Stimulated activated CD4-positive, alpha-beta T cell treated with anti-CD3 and anti-CD28 coated beads, TNF-alpha, amount 100 ng/mL, for 48 hours (primary cell): ENCODE measurements around the gene ETFA.

Experiments
- DNase-seq, 3 donors: peaks; one replicate each; pipeline ENCODE4 v3.0.0-alpha.2; 2020; ENCODE audit warnings: low read depth in 3 of 3

ETFA gene

DNA sequence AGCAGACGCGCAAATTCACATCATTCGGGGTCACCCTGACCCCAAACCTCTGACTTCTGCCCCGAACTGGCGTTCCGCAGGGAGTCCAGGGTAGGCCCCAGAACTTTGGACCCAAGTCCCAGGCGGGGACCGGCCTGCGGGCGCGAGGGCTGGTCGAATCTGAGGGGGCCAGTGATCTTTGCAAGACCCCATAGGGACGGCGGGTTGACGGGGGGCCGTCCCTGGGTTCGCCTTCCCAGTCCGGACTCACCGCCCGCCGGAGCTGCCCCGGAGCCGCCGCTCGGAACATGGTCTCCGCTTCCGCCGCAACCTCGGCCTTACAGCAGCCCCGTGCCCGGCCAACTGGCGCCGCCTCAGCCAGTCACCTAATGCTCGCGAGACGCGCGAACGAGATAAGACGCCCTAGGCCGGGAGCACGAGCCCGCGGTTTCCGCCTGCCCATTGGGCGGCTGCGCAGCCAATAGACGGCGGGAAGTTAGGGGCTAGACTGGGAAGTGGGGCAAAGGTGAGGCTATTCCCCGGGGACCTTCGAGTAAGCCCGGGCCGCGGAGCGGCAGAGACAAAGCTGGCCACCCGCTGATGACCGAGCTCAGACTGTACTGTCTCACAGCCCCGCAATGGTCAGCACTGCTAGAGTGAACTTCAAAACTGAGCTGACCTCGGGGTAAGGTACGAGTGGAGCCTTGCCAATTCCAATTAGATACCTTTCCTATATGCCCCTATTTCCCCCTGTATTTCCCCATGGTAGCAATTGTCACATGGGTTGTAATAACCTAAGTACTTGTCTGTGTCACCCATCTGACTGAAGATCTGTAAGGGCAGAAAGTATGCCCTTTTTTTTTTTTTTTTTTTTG, at the start of gene ETFA:
ETFA (minus strand) TSS at position 370 of the 854 bp plus-strand sequence; CDS start at position 289, 81 bp downstream.
- peak; percentile 89 to 93 (median 91) for DNase-seq

DNA sequence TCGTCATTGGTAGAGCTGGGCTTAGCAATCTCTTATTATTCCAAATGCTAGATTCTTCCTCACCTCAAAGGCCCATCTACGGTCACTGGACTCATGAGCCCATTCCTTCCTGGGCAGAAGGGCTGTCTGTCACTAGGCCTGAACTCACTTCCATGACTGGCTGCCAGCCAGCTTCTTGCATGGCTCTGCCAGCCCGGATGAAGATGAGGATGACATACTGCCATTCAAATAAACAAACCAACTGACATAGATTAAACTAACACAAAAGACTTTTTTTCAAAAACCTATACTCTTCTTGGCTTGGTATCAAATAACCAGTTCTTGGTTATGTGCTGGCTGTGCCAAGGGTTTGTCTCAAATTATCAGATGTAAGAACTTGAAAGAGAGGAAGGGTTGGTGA, 49.1 kb upstream of the ETFA start:
- no peak for DNase-seq

DNA sequence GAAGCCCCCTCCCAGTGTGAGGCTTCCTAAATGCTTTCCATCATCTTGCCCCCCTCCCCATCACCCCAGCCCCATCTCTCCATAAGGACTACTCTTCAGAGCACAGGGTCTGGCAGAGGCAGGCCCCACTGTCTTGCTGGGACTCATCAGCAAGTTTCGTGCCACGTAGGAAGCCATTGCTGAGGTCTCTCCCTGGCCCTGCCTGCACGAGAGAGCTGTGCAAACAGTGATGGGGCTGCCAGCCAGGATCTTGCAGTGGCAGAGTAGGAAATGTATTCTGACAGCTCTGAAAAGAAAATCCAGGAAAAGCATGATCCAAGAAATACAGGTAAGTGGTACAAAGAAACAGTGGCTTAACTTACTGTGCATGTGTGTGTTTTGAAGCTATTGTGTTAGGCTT, 47.9 kb upstream of the ETFA start:
- DNase-seq = no peak

DNA sequence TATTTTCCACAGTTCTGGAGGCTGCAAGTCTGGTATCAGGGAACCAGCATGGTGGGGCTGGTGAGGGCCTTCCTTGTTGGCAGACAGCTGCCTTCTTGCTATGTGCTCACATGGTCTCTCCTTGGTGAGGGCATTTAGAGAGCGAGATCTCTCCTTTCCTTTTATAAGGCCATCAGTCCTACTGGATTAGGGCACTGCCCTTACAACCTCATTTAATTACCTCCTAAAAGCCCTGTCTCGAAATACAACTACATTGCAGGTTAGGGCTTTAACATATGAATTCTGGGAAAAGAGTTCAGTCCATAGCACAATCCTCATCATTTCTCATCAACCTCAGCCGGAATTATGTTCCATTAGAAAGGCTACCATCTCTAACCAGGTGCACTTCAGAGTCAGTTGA, 47.2 kb upstream of the ETFA start:
- DNase-seq = no peak

DNA sequence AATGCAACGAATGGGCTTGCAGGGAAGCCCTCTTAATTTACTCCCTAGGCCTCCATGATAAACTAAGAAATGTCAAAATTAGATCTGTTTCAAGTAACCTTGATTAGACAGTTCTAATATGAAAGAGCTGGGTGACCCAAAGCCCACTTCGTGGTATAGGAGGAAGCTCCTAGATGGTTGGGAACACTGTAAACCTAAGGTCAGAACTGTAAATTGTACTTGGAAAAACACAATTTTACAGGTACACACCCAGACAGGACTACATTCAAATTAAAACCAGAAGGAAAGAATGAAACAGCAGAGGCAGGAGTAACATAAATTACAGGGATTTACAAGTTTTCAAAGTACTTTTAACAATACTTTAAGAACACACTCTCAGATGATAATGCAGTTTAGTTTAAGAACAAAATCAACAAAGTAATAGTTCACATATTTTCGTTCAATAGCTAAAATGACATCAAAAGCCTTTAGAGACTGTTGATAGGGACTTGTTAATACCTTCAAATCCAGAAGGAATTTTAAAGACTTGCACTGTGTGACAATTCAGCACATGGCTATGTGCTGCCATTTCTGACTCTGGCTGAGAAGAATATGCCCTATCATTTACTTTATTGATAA, 43.7 kb upstream of the ETFA start:
- no peak for DNase-seq

DNA sequence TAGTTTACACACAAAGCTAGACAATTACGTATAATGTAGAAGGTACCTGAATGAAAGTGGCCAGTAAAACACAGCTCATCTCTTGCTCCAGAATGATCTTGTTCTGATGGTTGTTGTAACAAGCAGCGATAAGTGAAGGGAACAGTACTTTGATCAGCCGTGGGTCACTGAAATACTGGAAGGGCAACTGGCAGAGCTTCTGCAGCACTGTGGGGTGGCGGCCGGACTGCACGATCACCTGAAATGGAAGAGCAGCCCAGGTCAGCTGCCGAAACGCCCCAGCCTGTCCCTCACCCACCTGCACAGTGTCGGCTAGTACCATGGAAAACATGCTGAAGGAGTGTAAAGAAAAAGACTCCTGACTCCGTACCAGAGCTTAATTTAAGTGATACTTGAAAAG, 42.6 kb upstream of the ETFA start:
- DNase-seq = no peak

DNA sequence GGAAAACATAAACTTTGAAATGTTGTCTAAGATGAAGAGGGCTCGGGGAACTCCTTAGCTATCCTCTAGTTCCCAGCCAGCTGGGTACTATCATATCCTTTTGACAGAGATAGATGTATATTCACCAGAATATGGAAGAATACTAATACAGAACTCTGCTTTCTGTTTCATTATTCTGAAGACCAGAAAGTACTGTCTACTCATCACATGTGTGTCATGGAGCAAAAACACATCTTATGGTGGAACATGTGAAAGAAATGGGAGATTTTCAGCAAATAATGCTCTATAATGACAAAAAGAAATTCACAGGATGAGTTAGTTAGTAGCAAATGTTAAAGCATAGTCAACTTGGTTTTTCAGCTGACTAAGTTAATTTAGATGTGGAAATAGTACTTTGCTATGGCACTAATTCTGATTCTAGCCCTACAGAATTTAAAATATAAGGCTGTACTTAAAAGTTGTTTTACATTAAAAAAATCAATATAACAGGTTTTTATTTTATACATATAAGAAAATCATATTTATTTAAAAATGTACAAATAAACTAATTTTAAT, 41.8 kb upstream of the ETFA start:
- DNase-seq = no peak

DNA sequence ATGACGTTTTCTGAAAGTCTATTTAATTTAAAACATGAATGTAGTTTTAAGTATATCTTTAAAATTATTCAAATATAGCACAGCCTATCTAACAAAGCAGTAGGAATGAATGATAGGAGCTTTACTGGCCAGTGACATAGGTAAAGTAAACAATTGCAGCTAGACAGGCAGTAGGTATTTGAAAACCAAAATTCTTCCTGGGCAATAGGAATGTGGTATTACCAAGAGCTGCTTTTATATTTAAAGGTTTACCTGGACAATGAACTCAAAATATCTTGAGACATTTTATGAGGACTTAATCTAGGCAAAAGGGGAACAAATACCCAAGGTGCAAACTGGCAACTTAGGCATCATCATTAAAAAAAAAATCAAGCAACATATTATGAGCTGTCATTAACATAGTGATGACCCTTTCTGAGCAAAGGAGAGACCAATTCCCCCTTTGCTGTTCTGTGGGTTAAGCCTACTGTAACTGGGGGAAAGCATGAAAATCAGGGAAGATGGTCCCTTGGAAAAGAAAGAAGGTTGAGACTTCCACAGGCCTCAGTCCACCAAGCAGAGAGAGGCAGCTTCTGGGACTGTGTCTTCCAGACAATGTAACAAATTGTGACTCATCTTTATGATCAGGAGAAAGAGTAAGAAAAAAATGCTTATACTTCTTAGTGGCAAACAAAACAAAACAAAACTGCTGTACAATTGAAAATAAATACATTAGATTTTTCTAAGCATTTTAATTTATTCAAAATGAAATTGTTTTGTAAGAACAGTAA, 38.2 kb upstream of the ETFA start:
- no peak for DNase-seq

DNA sequence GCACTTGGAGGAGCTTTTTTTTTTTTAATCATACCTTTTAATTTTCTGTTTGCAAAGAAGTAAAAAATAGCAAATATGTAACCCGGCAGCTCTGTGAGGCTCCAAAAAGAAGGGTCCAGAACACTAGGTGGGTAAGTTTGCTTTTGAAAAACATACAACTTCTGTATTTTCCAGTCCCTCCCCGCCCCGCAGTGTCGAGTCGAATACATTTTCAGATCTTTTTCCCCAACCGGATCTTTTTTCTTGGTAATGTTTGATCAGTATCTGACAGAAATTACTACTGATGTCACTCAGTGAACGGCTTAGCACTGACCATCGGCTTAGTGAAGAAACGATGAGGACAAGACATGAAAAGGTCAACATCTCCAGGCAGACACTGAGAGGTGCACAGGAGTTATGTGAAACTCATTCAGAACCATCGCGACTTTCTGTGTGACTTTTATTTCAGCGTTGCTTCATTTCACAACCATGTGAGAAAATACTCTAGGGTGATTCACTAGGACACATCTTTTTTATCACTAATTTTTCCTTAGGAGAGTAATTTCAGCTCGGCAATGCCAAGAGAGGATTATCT, 36.3 kb upstream of the ETFA start:
- DNase-seq = no peak

DNA sequence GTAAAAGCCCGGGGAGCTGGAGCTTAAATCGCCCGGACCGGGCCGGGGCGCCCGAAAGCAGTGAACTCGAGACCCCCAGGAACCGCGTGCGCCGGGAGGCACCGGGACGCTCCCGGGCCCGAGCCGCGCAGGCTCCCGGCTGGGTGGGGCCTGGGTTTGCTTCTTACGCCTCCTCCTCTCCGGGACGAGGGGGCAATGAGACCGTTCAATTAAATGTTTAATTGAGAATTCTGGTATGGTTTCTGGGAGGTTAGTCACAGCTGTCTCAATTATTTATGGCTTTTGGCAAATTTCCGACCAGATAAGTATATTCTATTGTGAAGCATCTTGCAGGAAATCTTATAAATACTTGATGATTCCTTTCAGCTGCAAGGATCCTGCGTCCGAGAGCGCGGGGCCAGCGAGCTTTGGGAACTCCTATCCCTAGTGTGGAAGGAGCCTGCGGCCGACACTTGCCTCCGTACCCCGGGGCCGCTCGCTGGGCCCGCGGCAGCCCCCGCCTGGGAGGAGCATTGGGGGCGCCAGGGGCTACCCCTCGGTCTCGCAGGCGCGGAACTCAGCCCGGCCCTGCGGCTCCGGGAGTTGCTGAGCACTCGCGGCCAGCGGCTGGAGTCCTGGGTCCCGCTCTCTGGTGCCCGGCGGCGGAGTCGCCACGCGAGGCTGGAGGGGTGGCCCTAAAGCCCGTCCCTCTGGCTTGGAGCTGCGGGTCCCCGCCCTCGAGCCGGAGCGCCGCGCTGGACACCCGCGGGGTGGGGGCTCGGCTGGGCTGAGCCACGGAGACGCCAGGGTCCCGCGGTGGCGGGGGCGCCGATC, 35.6 kb upstream of the ETFA start:
- no peak for DNase-seq

DNA sequence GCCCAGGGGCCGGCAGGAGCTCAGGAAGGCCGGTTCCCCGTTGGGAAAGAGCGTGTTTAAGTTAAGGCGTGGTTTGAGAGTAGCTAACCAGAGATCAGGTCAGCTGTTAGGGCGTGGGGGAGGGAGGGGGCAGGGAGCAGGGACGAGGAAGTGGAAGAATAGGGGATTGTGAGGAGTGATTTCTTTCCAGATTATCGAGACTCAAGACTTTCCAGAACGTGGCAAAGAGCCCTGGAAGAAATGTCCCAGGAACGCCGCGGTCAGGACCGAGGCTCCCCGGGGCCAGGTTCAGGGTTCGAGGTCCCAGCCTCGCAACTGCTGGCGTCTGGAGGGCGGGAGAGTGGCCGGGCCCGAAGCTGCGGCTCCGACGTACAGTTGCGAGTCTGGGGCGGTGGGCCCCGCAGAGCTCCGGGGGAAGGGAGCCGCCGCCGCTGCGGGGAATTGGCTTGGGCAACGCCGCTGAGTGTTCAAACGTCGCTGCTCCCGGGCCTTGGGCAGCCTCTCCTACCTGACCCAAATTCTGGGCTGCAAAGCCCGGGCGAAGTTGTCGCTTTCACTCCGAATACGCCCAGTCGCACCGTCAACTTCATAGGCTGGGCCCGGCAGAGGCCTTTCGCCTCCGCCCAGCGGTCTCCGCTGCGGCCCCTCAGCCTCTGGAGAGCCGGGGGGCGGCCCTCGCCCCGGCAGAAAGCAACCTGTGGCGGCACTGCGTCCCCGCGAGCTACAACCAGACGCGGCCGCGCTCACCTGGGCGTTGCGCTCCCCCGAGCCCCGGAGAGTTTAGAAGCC, 34.8 kb upstream of the ETFA start:
- no peak for DNase-seq

DNA sequence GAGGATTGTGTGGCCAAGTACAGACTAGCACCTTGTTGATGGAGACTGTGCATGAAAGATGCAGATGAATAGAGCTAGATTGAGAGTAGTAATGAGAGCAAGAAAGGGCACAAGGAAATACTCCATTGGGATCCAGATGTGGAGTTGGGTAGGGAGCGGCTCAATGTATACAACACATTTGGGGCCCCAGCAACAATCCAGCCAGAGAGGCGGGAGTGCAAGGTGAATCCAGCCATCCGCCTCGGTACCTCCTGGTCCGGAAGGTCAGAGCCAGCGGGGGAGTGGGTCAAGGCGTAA, 34.3 kb upstream of the ETFA start:
- DNase-seq = no peak

DNA sequence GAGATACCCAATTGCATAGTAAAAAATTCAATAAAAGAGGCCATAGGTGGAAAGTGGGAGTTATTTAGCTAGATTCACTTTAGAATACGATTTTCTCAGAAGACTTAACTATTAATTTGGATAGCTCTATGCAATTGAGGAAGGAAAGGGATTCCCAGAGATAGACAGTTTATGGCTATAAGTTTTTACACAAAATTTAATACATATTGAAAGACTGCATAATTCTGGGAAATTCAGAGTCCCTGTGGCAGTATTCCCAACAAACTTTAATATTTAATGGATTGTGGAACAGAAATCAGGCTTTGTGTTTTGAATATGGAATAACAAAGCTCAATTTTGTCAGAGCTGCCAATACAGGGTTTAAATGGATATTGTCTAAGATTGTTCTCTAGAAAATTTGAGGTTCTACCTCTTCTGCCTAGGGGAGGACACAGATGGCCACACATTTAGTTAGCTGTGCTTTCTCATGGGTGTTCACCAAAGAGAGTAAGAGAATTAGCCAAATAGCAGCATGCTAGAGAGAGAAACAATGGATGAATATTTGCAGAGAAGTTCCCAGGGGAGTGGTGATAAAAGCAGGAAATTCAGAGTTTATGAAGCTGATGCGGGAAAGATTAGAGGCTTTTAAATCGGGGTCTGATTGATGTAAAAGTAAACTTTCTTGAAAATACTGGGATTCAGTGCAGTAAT, 33.8 kb upstream of the ETFA start:
- DNase-seq = no peak

DNA sequence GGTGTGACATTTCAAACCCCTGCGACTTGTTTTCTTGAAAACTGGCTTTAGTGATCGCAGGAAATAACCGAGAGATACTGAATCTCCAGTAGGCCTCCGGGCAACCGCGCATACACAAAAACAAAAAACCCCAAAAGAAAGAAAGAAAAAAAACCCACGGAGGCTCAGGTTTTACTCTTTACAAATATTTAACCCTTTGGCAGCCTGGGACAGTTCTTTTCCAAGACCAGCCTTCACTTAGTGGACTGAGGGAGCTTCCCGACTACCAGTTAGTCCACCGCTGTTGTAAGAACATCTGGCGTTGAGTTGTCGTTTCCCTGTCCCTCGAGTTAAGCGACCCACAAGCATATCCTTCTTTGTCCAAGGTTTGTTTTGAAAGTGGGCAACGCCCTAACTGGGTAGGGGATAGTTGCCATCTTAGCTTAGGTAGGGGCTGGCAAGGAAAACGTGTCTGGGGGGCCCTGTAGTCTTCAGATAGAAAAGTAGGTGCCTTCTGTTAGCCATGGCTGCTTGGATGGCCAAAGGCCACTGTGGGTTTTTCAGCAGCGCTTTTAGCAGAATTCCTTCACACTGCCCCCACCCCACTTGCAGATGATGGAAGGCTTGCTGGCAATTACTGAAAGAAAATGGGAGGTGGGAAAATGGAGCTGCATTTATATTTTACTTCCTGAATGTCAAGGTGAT, 32.2 kb upstream of the ETFA start:
- DNase-seq = no peak

DNA sequence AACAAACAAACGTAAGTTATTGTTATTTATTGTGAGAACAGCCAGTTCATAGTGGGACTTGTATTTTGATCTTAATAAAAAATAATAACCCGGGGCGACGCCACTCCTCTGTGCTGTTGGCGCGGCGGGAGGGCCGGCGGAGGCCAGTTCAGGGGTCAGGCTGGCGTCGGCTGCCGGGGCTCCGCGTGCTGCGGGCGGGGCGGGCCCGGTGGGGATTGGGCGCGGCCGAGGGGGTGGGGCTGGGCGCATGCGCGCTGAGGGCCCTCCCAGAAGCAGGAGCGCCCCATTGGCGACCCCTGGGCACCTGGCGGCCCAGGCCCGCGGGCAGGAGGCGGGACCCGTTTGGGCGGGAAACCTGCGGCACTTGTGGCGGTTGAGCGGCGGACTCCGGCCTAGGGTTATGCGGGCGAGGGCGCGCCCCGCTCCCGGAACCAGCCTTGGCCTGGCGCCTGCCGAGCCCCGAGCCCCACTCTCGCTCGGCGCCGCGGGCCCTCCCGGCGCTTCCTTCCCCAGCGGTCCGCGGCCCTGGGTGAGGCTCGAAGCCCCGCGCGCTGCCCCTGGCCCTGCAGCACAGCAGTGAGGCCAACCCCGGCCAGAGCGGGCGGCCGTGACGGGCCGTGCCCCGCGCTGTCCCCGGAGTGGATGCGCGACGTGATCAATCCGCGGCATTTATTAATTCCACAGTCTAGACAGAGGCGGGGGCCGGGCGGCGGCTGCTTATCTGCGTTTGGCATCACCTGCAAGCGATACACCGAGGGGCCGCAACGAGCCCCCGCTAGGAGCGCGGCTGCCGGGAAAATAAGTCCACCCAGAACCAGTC, 31.3 kb upstream of the ETFA start:
- DNase-seq = no peak

DNA sequence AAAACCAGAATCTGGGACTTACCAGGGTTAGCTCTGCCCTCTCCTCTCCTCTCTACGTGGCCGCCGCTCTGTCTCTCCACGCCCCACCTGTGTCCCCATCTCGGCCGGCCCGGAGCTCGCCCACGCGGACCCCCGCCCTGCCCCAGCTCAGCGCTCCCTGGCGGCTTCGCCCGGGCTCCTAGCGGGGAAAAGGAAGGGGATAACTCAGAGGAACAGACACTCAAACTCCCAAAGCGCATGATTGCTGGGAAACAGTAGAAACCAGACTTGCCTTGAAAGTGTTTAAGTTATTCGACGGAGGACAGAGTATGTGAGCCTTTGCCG, 30.8 kb upstream of the ETFA start:
- no peak for DNase-seq

DNA sequence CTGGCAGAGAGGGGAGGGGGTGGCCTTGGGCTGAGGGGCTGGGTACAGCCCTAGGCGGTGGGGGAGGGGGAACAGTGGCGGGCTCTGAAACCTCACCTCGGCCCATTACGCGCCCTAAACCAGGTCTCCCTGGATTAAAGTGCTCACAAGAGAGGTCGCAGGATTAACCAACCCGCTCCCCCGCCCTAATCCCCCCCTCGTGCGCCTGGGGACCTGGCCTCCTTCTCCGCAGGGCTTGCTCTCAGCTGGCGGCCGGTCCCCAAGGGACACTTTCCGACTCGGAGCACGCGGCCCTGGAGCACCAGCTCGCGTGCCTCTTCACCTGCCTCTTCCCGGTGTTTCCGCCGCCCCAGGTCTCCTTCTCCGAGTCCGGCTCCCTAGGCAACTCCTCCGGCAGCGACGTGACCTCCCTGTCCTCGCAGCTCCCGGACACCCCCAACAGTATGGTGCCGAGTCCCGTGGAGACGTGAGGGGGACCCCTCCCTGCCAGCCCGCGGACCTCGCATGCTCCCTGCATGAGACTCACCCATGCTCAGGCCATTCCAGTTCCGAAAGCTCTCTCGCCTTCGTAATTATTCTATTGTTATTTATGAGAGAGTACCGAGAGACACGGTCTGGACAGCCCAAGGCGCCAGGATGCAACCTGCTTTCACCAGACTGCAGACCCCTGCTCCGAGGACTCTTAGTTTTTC, 30.2 kb upstream of the ETFA start:
- DNase-seq = no peak

DNA sequence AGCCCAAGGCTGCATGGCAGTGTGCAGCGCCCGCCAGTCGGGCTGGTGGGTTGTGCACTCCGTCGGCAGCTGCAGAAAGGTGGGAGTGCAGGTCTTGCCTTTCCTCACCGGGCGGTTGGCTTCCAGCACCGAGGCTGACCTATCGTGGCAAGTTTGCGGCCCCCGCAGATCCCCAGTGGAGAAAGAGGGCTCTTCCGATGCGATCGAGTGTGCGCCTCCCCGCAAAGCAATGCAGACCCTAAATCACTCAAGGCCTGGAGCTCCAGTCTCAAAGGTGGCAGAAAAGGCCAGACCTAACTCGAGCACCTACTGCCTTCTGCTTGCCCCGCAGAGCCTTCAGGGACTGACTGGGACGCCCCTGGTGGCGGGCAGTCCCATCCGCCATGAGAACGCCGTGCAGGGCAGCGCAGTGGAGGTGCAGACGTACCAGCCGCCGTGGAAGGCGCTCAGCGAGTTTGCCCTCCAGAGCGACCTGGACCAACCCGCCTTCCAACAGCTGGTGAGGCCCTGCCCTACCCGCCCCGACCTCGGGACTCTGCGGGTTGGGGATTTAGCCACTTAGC, 29.6 kb upstream of the ETFA start:
- DNase-seq = no peak
